Endothelial cell of hepatic sinusoid (primary cell): ENCODE data around the gene ARHGEF19.

Experiments
- in situ Hi-C: cut with HindIII; loops from 2 replicates; pipeline ENCODE4 v1.10.0; 2017; ENCODE audit warnings: low sequenced_read_pairs

Gene ARHGEF19

DNA sequence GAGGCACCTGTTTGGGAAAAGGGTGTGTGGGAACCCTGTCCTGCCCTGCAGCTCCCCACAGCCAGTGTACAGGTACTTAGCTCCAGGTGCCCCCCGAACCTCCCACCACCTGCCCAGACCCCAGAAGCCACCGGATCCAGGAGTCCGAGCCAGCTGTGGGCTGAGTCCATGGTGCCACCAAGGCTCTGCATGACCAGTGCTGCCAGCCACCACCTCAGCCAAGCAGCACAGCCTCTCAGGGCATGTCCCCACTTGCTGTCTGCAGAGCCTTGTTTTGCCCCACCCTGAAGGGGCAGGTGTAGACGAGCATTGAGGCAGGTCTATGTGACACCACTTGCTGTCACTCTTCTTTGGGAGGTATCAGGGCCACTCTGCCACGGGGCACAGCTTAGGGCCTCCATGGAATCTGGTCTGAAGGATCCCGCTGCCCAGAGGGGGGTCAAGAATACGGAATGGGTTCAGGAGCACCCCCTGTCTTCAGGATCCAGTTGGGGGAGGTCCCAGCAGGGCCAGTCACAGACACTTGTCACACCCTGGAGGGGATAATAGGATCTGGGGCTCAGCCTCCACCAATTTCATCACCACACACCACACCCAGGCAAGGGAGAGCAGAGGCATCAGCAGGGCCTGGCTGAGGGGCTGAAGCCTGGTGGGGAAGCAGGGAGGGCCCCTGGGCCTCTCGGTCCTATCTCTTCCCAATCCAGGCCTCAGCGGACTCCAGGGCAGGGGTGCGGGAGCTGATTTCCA lies 27.7 kb downstream of the ARHGEF19 start:
- in situ Hi-C loops: no loop called here

DNA sequence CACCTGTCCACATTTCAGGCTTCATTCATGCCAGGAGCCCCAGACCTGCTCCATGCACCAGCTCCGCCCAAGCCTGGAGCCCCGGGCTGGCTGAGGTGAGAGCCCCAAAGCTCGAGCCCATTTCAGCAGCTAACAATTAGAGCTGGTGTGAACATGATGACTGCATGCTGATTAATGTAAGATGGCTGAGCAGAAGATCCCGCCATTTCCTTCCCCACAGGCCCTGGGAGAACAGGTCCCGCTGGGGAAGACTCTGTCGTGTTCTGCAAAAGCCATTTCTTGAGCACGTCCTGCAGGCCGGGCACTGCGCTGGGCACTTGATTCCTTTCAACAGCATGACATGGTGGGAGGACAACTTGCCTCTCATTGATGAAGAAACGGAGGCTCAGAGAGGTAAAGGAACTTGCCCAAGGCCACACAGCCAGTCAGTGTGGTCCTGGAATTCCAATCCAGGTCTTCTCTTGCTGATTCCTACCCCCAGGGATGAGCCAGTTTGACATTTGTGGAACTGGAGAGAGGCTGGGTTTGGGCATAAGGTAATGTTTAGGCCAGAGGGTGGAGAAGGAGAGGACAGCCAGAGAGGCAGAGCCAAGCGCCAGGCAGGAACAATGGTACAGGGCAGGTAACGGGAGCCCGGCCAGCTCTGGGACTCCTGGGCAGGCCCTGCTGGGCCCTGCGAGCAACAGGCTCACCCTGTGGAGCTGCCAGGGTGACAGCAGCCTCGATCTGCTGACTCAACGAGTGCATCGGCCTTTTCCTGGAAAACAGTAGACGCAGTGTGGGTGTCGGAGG lies 28.5 kb downstream of the ARHGEF19 start:
- in situ Hi-C loops: no loop called here

DNA sequence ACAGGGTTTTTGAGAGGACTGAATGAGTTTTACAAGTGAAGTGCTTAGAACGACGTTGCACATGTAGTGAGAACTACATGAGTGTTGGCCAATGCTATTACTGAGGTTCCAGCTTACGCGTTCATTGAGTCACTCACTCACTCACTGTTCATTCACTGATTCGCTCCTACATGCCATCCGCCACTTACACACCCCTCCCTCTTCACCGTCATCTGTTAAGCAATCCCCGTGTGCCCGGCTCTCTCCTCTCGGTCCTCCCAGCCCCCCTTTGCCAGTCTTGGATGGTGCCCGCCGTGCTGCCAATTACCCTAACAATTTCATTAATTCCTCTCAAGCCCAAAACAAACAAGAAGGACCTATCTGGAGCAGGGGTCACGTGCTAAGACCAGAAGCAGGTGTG lies 29.3 kb downstream of the ARHGEF19 start:
- in situ Hi-C loops: no loop called here

DNA sequence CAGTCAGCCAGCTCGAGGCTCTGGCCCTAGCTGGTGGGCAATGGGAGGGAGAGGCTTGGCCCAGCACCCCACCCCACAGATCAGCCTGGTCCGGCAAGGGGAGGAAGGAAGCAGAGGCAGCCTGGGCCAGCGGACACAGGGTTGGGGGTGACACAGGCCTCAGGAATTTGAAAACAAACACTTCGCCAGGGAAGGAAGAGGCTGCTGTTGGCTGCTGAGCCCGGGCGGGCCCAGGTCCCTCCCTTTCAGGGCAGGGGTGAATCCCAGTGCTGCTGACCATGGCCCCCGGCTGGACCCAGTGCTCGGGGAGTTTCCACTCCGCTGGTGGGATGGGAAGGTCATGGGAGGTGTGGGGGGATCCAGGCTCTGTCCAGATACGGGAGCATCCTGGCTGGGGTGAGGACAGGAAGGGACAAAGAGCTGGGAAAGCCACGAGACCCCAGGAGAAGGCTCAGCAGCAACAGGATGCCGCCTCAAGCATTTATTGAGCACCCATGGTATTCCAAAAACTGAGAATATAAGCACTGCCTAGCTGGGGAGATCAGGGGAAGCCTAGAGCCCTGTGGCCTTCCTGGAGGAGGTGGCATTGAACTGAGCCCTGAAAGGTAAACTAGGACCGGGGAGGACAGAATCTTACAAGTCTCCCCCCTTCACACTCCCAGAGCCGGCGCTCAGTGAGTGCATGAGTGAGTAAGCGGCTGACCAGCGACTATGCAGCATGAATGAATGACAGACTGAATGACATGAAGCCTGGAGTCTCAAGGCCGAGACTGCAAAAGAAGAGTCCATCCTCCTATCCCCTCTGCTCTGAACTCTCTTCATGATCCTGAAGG lies 30.3 kb downstream of the ARHGEF19 start:
- in situ Hi-C loops: no loop called here

DNA sequence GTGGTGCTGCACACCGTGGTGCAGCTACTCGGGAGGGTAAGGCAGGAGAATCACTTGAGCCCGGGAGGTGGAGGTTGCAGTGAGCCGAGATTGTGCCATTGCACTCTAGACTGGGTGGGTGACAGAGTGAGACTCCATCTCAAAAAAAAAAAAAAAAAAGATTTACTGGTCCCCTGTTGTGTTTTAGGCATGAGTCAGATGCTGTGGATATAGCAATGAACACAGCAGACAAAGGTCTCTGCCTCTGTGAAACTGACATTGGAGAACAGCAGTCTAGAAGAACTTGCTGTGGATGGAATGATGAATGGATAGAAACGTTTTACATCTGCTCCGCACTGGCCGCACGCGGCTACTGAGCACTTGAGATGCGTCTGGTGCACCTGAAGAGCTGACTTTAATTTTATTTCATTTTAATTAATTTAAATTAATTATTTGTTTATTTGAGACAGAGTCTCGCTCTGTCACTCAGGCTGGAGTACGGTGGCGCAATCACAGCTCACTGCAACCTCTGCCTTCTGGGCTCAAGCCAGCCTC lies 32.1 kb downstream of the ARHGEF19 start:
- in situ Hi-C loops: no loop called here

DNA sequence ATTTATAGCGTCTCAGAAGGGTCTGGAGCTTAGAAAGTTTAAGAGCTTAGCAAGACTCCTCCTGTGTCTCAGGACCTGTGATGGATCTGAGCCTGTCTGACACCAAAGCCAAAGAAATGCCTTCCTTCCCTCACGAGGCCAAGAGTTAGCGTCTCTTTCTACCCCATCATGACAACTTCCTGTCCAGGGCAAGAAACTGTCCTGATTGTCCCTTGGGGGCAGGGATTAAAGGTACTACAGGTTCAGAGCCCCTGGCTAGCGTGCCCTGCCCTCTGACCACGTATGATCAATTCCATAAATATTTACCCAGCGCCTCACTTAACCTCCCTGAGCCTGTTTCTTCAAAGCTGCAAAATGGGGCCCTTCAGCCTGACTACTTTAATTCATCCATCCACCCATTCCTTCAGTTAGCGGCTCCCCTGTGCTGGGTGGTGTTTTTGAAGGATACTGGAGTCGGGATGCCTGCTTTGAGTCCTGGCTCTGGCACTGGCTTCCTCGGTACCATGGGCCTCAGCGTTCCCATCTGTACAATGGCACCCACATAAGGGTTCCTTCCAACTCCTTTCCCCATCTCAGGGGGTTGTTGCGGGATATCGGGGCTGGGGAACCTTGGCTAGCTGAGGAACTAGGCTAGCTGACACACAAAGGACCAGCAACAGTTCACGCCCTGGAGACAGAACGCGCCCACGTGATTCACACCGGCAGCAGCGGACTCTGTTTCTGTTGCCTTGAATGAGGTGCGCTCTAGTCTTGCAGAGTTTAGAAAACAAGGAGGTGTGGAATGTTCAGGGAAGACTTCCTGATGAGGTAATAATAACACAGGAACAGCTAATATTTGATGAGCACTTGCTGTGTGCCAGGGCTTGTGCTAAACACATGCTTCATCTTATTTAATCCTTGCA lies 33.6 kb downstream of the ARHGEF19 start:
- in situ Hi-C loops: loop anchor here (5.0 kb wide), 1 partner anchor 97 kb away; no protein-coding TSS in a partner anchor

DNA sequence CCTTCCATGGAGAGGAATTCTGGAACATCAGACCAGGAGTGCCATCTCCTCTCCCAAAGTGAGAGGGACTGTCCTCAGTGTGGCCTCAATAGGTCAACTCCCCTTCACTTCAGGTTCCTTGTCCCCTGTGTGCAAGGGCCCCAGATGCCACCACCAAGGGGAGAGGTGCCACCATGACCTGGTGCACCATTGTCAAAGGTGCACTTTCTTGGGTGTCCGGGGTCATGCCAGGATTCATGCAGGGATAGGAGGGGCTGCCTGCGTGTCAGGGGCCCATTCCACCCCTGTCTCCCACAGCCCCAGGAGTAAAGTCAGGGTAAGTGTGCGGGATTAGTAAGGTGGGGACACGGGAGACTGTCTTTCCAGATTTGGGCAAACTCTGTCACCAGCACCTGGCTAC lies 35.1 kb downstream of the ARHGEF19 start:
- in situ Hi-C loops: loop anchor here (5.0 kb wide), 1 partner anchor 95 kb away; no protein-coding TSS in a partner anchor

DNA sequence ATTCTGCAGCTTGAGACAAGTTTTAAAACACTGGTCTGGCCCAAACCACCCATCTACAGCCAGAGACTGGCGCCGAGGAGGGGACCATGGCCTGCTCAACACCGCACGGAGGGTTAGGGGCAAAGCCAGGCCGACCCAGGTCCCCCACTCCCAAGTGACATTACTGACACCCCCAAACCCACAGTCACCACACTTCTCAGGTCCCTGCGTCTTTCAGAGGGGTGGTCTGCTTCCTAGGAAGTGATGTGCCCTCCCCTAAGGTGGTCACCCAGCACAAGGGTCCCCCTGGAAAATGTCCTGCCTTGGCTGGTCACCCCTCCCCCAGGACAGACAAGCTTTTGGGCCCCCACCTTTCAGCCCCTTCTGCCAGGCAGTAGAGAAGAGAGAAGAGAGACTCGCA lies 35.8 kb downstream of the ARHGEF19 start:
- in situ Hi-C loops: loop anchor here (5.0 kb wide), 1 partner anchor 94 kb away; no protein-coding TSS in a partner anchor

DNA sequence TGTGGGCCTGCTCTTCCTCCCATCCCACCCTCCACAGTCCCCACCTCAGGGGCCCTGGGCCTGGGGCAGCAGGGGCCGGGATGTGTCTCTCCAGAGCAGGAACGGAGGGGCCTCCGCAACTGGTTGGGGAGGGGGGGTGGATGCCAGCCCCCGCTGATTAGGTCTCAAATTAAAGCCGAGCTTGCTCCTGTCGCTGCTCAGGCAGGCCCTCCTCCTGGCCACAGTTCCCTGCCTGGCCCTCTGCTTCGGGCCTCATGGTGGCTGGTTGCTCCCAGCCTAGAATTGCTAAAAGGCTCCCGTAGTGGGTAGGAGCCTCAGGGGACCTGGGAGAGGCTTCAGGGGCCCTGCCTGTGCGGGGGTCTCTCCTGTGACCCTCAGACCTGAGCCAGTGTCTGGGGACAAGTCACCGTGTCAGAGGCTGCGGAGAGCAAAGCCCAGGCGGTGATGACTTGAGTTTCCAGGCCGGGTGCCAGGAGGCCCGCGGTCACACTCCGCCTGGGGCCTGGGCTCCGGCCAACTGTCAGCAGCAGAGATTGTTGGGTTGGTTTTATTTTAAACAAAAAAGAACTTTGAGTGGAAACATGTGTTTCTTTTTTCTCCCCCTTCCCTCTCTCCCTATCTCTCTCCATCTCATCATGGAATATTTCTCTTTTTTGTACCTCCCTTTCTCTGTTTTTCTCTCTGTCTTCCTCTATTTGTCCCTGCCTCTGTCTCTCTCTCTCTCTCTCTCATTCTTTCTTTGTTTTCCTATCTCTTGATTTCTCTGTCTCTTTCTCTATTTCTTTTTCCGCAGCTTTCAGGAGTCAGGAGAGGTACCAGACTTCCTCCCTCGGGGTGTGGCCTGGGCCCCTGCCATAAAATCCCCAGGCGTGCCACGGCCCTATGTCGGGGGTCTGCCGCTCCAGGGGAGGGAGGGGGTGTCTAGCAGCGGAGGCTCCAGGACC lies 36.6 kb downstream of the ARHGEF19 start:
- in situ Hi-C loops: loop anchor here (5.0 kb wide), 1 partner anchor 94 kb away; no protein-coding TSS in a partner anchor

DNA sequence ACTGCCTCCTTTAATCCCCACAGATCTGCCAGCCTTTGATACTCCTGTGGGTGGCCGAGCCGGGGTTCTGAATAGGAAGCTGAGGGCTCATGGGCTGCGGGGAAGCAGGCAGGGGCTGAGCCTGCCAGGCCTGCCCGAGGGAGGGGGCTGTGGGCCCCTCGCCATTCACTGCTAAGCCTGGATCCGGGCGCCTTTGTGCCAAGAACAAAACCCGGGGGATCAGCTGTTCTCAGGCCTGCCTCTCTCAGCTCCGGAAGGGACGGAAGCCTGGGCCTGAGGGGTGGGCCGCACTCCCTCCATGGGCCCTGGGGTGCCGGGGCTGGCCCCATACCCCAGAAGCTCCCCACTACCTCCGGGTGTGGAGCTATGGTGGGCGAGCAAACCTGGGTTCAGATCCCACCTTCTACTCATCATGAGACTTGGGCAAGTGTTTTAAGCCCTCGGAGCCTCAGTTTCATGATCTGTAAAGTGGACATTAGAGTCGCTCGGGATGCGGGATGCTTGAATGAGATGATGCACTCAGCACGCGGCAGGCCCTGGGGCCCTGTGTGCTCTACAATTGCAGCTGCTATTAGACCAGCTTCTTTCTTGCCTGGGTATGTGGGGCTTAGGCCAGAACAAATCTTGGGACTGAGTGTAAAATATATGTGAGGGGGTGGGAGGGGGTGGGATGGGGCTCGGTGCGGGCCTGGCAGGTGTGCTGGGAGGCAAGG lies 37.4 kb downstream of the ARHGEF19 start:
- in situ Hi-C loops: loop anchor here (5.0 kb wide), 1 partner anchor 93 kb away; no protein-coding TSS in a partner anchor

DNA sequence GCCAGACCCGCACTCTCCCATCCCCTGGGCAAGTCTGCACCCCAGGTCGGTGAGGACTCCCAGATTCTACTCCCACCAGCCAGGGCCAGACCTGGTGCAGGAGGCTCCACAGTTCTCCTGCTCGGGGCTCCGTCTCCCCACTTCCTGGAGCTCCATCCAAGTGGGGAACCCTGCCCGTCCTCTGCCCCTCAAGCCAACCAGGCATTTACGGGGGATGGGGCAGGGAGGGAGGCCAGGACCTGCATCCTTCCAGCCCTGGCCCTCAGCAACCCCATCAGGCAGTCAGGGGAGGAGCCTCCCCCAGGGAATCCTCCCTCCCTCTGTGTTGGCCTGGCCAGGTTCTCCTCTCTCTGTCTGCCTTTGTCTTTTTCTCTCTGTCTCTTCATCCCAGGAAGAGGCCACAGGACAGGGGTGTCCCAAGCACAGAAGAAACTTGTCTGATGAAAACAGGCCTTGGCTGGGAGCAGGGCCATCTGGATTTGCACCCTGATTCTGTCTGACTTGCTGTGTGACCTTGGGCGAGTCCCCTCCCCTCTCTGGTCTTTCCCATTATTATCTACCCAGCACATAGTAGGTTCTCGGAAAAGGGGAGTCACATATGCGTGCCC lies 38.1 kb downstream of the ARHGEF19 start:
- in situ Hi-C loops: no loop called here

DNA sequence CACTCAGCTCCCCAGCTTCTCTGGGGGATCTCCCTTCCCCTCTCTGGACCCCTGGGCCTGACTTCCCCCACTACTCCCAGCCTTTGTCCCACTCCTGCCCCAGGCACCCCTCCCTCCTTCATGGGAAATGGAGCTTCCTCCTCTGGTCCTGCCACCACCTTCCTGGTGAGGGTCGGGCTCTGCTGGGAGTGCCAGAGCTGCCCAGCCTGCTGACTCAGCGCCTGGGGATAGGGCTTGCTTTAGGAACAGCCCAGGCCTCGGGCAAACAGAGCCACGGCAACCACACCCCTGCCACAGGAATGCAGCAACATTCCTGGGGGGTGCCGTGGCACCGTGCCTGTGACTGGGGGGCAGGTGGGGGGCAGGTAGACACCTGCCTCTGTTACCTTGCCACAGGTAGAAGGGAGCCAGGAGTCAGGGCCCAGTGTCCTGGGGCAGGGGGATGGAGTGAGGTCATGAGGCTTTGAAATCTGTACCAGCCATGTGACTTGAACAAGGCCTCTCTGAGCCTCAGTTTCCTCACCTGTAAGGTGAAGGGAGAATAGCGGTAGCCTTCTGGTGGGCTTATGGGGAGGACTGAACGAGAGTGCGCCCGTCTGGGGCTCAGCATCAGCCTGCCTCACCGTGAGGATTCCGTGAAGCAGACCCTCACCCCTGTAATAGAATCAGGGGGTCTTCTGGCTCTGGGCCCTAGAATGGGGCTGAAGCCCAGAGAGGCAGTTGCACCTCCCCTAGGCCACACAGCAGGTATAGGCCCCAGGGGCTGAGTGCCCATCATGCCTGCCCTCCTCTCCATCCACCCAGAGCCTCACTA lies 38.8 kb downstream of the ARHGEF19 start:
- in situ Hi-C loops: no loop called here

DNA sequence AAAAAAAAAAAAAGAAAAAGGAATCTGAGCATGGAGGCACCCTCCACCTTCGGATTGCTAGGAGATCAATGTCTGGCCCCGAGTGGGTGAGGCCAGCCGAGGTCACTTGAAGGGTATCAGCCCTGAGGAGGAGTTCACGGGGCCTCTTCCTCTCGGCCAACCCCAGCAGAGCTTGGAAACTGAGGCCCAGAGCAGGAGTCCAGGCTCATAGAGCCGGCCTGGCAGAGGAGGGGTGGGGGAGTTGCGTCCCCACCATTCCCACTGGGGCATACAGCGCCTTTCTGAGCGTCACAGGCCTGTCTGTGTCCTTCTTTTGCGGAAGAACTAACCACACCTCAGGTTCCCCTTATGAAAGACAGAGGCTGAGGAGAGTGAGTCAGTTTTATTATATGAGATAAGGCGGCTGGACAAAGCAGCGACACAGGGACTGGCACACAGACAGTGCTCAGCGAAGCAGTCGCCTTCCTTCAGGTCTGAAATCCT lies 39.4 kb downstream of the ARHGEF19 start:
- in situ Hi-C loops: no loop called here

DNA sequence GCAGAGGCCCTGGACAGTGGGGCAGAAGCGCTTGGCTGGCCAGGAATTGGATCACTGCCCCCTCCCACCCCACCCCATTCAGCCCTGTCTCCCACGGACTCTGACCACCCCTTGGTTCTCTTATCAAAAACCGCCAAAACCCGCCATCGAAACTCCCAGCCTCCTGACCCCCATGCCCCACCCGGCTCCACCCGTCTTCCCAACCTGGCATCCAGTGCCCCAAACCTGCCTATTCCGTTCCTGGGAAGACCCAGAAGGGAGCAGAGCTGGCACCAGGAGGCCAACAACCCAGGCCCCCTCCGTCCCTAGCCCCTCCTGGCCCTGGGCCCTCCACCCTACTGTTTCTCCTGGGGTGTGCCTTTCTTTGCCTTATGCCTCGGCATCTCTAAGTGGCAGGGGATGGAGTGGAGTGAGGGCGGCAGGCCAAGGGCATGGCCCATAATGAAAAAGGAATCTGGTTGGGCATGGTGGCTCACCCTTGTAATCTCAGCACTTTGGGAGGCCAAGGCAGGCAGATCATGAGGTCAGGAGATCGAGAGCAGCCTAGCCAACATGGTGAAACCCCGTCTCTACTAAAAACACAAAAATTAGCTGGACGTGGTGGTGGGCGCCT lies 40.1 kb downstream of the ARHGEF19 start:
- in situ Hi-C loops: no loop called here

DNA sequence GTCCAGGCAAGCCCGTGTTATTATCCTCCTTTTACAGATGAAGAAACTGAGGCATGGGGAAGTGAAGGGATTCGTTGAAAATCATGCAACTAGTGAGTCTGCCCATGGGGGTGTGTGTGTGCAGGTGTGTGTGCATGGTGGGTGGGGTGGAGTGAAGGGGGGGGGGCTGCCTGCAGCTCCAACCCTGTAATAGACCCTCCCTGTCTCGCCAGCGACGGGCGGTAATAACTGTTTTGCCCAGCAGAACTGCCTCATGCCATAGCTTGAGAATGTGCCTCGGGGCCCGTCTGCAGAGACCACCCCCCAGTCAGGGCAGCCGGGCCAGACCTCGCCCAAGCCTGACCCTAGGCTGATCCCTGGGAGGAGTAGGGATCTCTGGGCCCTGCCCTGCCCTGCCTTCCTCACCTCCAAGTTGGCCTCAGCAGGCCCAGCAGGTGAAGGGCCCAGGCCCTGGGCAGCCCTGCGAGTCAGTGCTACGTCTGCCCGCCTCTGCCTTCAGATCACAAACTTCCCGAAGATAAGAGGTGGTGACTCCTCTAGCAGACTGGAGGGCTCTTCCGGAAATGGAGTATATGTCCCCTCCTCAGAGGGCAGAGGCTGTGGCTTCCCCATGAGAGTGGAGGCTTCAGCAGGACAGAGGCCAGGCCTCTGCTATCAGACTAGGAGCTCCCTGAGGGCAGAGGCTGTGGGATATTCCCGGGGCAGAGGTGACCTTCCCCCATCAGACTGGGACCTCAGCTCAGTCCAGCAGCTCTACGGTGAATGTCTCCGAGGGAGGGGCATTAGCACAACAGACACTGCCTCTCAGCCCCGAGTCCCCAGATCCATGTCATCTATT lies 40.9 kb downstream of the ARHGEF19 start:
- in situ Hi-C loops: no loop called here
